HG03060 (cell line): ENCODE data around the gene TOMT.

Source experiments
- ATAC-seq: cut with Tn5 transposase; IDR thresholded peaks from one replicate; pipeline ENCODE4 v1.9.1; 2021; ENCODE audit warnings: low read depth, moderate number of reproducible peaks; ENCODE audit not compliant: unreplicated experiment

The TOMT gene

DNA sequence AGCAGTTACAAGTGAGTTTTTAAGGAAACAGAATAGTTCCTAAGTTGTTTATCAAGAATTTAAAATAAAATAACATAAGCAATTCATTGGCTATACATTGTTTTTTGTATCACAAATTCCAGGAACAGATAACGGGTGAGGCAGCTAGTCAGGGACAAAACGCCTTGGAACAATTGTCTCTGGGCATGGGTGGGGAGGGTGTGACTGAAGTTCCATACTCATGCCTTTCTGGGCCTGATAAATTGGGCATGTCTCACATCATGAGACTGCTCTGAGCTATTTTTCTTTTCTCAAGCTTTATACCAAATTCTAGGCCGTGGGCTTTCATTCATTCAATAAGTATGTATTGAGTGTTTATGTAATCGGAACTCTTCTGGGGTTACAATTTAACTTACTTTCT, 51.4 kb downstream of the TOMT start:
- no peak for ATAC-seq
